ENCODE results near the gene PLCB4. TPM values are rescaled to one million over a fixed set of nuclear protein-coding genes. Genes with fewer than 3 reads are reported as not detected.

The PLCB4 gene
- total RNA-seq, 1 donor from 2014 or later, result 30.5 TPM

GRCh38 chr20:9139106-9139833 lies 70.4 kb downstream of the PLCB4 start:
- H3K4me3 ChIP-seq, result no peak overlapping the region
- H3K36me3 ChIP-seq, result no peaks in the 10 kb centered on the region
- no peaks in the 10 kb centered on the region for H3K27me3 ChIP-seq (ENCODE audit: low read depth)
- H3K27ac ChIP-seq (replicated peaks), result no peak overlapping the region
- TF ChIP-seq CTCF (IDR thresholded peaks at IDR 0.05; ENCODE audit: borderline replicate concordance), result no peak
- DNase-seq, result no peak
- H3K4me1 ChIP-seq, result peaks cover 57% of the 10 kb centered on the region
- peaks cover 12% of the 10 kb centered on the region for H3K9me3 ChIP-seq (replicated peaks)
- intact Hi-C loops (cut with micrococcal nuclease), result loop anchor here (10.0 kb wide), 1 partner anchor 284 kb away; no protein-coding TSS in a partner anchor

DNA sequence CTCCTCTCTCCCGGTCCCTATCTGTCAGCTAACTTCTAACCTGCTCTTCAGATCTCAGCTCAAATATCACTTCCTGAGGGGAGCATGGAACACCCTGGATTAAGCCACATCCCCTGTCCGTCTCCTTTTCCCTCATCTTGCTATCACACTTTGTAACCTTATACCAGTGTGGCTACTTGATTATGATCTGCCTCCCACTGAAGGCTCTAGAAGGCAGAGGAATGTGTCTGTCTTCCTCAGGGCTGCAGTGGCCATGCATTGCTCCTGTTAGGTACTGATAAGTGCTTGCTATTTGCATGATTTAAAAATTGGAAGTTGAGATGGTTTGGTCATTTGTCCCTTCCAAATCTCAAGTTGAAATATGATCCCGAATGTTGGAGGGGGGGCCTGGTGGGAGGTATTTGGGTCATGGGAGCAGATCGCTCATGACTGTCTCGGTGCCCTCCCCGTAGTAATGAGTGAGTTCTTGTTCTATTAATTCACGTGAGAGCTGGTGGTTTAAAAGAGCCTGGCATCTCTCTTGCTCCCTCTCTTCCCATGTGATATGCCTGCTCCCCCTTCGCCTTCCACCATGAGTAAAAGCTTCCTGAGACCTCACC lies 71.4 kb downstream of the PLCB4 start:
- Histone ChIP-seq H3K4me1 (peaks cover 56% of the 10 kb centered on the region), H3K4me3 (no peak overlapping the region), H3K36me3 (no peaks in the 10 kb centered on the region), H3K9me3 (replicated peaks) (peaks cover 12% of the 10 kb centered on the region), H3K27me3 (ENCODE audit: low read depth) (no peaks in the 10 kb centered on the region), H3K27ac (replicated peaks) (no peak overlapping the region)
- no peak for TF ChIP-seq CTCF (IDR thresholded peaks at IDR 0.05; ENCODE audit: borderline replicate concordance)
- no peak for DNase-seq
- intact Hi-C loops (cut with micrococcal nuclease), result no loop called here

DNA sequence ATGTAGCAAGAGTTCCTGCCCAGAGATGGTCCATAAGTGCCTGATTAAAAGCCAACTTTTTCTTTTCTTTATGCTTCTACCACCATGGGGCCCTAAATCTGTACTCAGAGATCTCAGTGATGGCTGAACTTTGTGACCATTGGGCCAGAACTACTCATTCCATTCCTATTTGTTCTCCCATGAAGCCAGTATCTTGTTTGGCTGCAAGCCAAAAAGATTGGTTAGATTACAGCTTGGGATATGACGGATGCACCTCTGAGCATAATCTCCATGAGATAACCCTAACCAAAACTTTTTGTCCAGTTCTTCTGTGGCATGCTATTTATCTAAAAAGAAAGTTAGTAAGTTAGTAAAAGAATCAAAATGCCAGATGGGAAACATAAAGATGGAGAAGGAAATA lies 72.2 kb downstream of the PLCB4 start:
- H3K27me3 ChIP-seq (ENCODE audit: low read depth), result no peaks in the 10 kb centered on the region
- no peak overlapping the region for H3K4me3 ChIP-seq
- peaks cover 54% of the 10 kb centered on the region for H3K4me1 ChIP-seq
- H3K36me3 ChIP-seq, result no peaks in the 10 kb centered on the region
- TF ChIP-seq CTCF (IDR thresholded peaks at IDR 0.05; ENCODE audit: borderline replicate concordance), result no peak
- DNase-seq, result no peak
- peaks cover 12% of the 10 kb centered on the region for H3K9me3 ChIP-seq (replicated peaks)
- no peak overlapping the region for H3K27ac ChIP-seq (replicated peaks)
- intact Hi-C loops (cut with micrococcal nuclease), result no loop called here

DNA sequence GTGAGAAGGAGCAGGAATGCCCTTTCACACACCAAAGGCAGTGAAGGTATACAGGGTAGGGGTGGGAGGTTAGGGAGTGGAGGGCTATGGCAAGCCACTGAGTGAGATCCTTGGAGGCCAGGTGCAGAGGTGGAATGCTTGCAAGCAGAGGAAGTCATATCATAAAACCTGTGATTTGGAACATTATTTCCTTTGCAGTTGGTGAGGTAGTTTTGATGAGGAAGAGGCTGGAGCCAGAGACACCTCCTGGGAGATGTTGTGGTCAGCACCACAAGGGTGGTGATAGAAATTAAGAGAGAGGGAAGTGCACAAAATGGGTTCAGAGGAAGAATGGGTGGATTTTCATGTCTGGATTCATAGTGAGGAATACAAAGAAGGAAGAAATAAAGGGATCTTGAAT lies 73.0 kb downstream of the PLCB4 start:
- H3K27ac ChIP-seq (replicated peaks), result no peak overlapping the region
- H3K27me3 ChIP-seq (ENCODE audit: low read depth), result no peaks in the 10 kb centered on the region
- no peaks in the 10 kb centered on the region for H3K36me3 ChIP-seq
- intact Hi-C loops (cut with micrococcal nuclease), result no loop called here
- peaks cover 12% of the 10 kb centered on the region for H3K9me3 ChIP-seq (replicated peaks)
- no peak for TF ChIP-seq CTCF (IDR thresholded peaks at IDR 0.05; ENCODE audit: borderline replicate concordance)
- no peak for DNase-seq
- no peak overlapping the region for H3K4me3 ChIP-seq
- peaks cover 51% of the 10 kb centered on the region for H3K4me1 ChIP-seq

DNA sequence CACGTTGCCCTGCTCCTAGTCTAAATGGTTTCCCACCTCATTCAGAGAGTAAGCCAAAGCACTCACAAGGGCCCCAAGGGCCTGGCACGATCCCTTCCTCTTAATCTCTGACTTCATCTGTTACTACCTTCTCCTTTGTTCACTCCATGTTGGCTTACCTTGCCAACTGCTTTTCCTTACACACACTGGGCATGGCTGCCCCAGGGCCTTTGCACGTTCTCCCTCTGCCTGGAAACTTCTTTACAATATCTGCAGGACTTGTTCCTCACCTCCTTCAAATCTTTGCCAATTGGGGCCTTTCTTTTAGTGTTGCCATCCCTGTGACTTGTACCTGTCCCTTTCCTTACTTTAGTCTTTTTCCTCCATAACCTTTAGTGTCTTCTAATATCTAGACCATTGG lies 73.9 kb downstream of the PLCB4 start:
- peaks cover 56% of the 10 kb centered on the region for H3K4me1 ChIP-seq
- intact Hi-C loops (cut with micrococcal nuclease), result no loop called here
- TF ChIP-seq CTCF (IDR thresholded peaks at IDR 0.05; ENCODE audit: borderline replicate concordance), result no peak
- no peak overlapping the region for H3K4me3 ChIP-seq
- no peak for DNase-seq
- H3K27ac ChIP-seq (replicated peaks), result no peak overlapping the region
- no peaks in the 10 kb centered on the region for H3K27me3 ChIP-seq (ENCODE audit: low read depth)
- peaks cover 12% of the 10 kb centered on the region for H3K9me3 ChIP-seq (replicated peaks)
- no peaks in the 10 kb centered on the region for H3K36me3 ChIP-seq

Data from left ventricle myocardium inferior (tissue), 1 donor.